ENCODE results near the gene MACROD2. TPM values are rescaled to one million over a fixed set of nuclear protein-coding genes. Genes with fewer than 3 reads are reported as not detected.

The MACROD2 gene
- total and polyA plus RNA-seq, 2 of the 4 experiments (the other 2 are of a cell fraction), result not detected

DNA sequence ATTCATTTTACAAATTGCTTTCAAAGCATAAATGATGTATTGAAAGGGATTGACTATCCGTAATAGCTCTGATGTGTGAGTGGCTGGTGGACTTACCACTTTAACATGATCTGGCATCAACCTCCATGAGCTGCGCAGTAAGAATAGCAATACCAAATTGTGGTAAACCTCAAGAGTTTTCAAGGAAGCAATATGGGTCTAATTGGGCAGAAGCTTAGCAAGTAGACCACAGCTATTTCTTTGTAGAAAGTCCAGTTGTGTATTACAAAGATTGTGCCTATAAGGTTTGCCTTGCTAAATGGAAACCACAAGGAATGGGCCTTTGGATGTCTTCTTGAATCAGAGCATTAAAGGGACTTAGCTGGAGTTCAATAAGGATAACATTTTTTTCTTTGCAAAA lies 1841.3 kb downstream of the MACROD2 start:
- WGBS, 2 experiments (ENCODE audit: extremely low coverage in 2 of 2, insufficient read length in 1 of 2), result no CpG with 5 or more reads among the region's 2 CpGs
- ATAC-seq (ENCODE audit: low read depth) (no peak), DNase-seq (no peak)
- dilution Hi-C loops (cut with HindIII; ENCODE audit: low sequenced_read_pairs, unreplicated experiment) (no loop called here), in situ Hi-C loops (cut with MboI; ENCODE audit: low sequenced_read_pairs) (no loop called here), intact Hi-C loops (cut with micrococcal nuclease) (no loop called here)
- Histone ChIP-seq H4K91ac (ENCODE audit: insufficient read depth, low read depth, low read length) (no peak overlapping the region), H3K9me1 (ENCODE audit: insufficient read depth, low read length) (no peaks in the 10 kb centered on the region), H3K4me3 (ENCODE audit: insufficient read depth, low read depth, low read length) (no peak overlapping the region), H3K27me3 (ENCODE audit: control insufficient read depth, insufficient read depth, low read length) (no peaks in the 10 kb centered on the region), H2BK120ac (ENCODE audit: low read depth, low read length) (no peak overlapping the region), H2AK5ac (ENCODE audit: low read depth, low read length) (no peak overlapping the region), H3K27ac (ENCODE audit: insufficient read depth, low read length) (no peak overlapping the region), H3K23ac (ENCODE audit: low read depth, low read length) (no peak overlapping the region), H4K20me1 (ENCODE audit: insufficient read depth, low read length) (no peaks in the 10 kb centered on the region), H3K9me3 (ENCODE audit: control insufficient read depth, insufficient read depth, low read length) (peaks cover 4% of the 10 kb centered on the region; the same call in 1 of the 2 replicates), H3K36me3 (ENCODE audit: control insufficient read depth, insufficient read depth, low read length) (no peaks in the 10 kb centered on the region), H3K4ac (ENCODE audit: low read depth, low read length) (no peak overlapping the region), H3K4me2 (ENCODE audit: low read depth, low read length) (no peak overlapping the region), H3K18ac (ENCODE audit: low read depth, low read length) (no peak overlapping the region), H2BK15ac (ENCODE audit: low read depth, low read length) (no peak overlapping the region), H3K4me1 (ENCODE audit: control insufficient read depth, insufficient read depth, low read length) (no peaks in the 10 kb centered on the region), H2BK20ac (ENCODE audit: low read depth, low read length) (no peak overlapping the region), H4K8ac (ENCODE audit: low read depth in 2 of 2, low read length in 2 of 2) (no peak overlapping the region), H3K9ac (ENCODE audit: low read depth, low read length) (no peak overlapping the region), H2AK9ac (replicated peaks; ENCODE audit: low read depth, low read length, poor library complexity) (no peak overlapping the region), H2BK5ac (ENCODE audit: low read depth, low read length, poor library complexity, severe bottlenecking) (no peak overlapping the region), H3K14ac (replicated peaks; ENCODE audit: low read depth, low read length) (no peak overlapping the region), H3K79me1 (ENCODE audit: low read depth in 1 of 2, low read length in 2 of 2) (no peaks in the 10 kb centered on the region), H2AFZ (replicated peaks; ENCODE audit: low read length, poor library complexity) (no peak overlapping the region), H3K56ac (ENCODE audit: extremely low read depth, insufficient read depth, low read length) (no peak overlapping the region), H4K5ac (ENCODE audit: low read depth, low read length) (no peak overlapping the region)
- TF ChIP-seq, protein P1, sequence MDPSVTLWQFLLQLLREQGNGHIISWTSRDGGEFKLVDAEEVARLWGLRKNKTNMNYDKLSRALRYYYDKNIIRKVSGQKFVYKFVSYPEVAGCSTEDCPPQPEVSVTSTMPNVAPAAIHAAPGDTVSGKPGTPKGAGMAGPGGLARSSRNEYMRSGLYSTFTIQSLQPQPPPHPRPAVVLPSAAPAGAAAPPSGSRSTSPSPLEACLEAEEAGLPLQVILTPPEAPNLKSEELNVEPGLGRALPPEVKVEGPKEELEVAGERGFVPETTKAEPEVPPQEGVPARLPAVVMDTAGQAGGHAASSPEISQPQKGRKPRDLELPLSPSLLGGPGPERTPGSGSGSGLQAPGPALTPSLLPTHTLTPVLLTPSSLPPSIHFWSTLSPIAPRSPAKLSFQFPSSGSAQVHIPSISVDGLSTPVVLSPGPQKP (IDR thresholded peaks at IDR 0.05; ENCODE audit: borderline replicate concordance, low read depth, low read length), result no peak
- no peak for TF ChIP-seq RAD21 (IDR thresholded peaks at IDR 0.05; ENCODE audit: low read length)
- TF ChIP-seq BHLHE40 (IDR thresholded peaks at IDR 0.05; ENCODE audit: low read depth, low read length), result no peak
- POLR2A ChIA-PET (ENCODE audit: unreplicated experiment), result no interaction called here
- CTCF ChIA-PET, result no interaction called here
- BruUV-seq (replicated peaks), result no TSS peak

Measured in IMR-90 (cell line).